C4-2B (cell line): ENCODE results near the gene LHX3.

Experiments used
- CTCF ChIP-seq: fragments of 450-650 bp; conservative IDR thresholded peaks from 2 replicates; pipeline ENCODE4 v1.5.1; 2017; ENCODE audit warnings: mild to moderate bottlenecking
- ZFX ChIP-seq: fragments of 450-650 bp; IDR thresholded peaks from 2 replicates; pipeline ENCODE4 v1.6.1; 2017

DNA sequence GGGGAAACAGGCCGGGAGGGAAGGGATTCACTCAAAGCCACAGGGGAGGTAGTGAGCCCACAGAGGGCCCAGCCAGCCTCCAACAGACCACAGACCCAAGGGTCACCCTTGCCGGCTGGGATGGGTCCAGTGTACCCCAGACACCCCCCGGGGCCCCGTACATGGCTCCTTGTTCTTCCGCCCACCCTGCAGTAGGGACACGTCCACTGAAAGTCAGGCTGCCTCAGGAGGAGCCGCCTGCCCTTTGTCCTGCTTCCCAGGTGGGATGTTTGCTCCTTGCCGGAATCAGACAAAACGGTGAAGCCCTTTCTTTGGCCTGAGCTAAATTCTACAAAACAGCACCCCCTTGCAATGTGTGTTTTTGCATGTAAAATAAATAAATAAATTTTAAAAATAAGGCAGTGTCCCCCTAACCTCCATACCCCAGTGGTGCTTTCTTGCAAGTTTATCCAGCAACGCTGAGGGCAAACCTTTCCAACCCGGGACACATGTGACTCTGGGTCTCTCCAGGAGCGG lies 25.8 kb downstream of the LHX3 start:
- TF ChIP-seq CTCF (no peak), ZFX (no peak)
